Measurements from ENCODE around the gene SCRN1. TPM values are rescaled to one million over a fixed set of nuclear protein-coding genes. Genes with fewer than 3 reads are reported as not detected.

SCRN1 gene
- total and polyA plus RNA-seq, 2 donors (not counting 1 experiment from before 2014, with no cell fraction given), result 124 to 142 TPM

DNA sequence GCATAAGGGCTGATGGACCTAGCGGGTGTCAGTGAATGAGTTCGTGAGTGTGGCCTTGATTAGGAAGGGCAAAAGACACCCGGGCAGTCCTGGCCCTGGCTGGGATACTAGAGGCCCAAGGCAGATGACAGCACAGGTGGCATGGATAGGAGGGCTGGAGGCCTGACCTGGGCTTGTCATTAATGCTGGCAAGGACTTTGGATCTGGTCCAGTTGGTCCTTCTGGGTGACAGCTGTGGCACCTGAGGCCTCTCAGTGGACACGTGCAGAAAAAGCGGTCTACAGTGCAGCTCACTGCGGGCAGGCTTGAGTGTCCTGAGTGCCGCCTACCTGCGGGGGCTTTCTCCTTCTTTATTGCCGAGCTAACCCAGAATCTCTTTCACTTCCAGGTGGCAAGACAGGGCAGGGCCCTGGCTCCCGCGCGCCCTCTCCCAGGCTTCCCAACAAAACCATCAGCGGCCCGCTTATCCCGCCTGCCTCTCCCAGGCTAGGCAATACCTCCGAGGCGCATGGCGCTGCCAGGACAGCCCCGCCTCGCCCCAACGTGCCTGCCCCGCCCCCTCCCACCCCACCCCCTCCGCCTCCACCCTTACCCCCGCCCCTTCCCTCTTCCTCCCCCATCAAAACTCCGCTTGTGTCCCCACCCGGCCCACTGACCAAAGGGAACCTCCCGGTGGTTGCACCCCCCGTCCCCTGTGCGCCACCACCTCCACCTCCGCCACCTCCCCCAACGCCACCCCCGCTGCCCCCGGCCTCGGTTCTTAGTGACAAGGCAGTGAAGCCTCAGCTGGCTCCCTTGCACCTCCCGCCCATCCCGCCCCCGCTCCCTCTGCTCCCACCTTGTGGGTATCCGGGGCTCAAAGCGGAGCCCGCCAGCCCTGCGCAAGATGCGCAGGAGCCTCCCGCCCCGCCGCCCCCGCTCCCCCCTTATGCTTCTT, 105.9 kb downstream of the SCRN1 start:
- no peaks in the 10 kb centered on the region for H3K27me3 ChIP-seq (ENCODE audit: control insufficient read depth, insufficient read depth, low read length)
- no peak overlapping the region for H2AFZ ChIP-seq (ENCODE audit: low read length)
- no peaks in the 10 kb centered on the region for H3K9me3 ChIP-seq (ENCODE audit: control insufficient read depth, insufficient read depth, low read depth, low read length)
- H3K27ac ChIP-seq (ENCODE audit: insufficient read depth, low read length), result no peak overlapping the region
- DNase-seq (ENCODE audit: low read depth in 2 of 2), result no peak
- no peak overlapping the region for H3K4me3 ChIP-seq (replicated peaks in 1 of 4; ENCODE audit: control extremely low read depth in 1 of 4, insufficient read depth in 1 of 4, low read depth in 3 of 4, low read length in 4 of 4)
- TF ChIP-seq, protein P1, sequence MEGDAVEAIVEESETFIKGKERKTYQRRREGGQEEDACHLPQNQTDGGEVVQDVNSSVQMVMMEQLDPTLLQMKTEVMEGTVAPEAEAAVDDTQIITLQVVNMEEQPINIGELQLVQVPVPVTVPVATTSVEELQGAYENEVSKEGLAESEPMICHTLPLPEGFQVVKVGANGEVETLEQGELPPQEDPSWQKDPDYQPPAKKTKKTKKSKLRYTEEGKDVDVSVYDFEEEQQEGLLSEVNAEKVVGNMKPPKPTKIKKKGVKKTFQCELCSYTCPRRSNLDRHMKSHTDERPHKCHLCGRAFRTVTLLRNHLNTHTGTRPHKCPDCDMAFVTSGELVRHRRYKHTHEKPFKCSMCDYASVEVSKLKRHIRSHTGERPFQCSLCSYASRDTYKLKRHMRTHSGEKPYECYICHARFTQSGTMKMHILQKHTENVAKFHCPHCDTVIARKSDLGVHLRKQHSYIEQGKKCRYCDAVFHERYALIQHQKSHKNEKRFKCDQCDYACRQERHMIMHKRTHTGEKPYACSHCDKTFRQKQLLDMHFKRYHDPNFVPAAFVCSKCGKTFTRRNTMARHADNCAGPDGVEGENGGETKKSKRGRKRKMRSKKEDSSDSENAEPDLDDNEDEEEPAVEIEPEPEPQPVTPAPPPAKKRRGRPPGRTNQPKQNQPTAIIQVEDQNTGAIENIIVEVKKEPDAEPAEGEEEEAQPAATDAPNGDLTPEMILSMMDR (conservative IDR thresholded peaks at IDR 0.05 in 1 of 2, IDR thresholded peaks at IDR 0.05 in 1 of 2; ENCODE audit: low read depth in 1 of 2, low read length in 2 of 2), result no peak
- TF ChIP-seq EZH2 (IDR thresholded peaks at IDR 0.05; ENCODE audit: low read length, missing control alignments), result no peak
- no peaks in the 10 kb centered on the region for H3K36me3 ChIP-seq (ENCODE audit: control insufficient read depth, insufficient read depth, low read length)
- no peak overlapping the region for H3K9ac ChIP-seq (ENCODE audit: insufficient read depth, low read length)
- H3K4me1 ChIP-seq (ENCODE audit: control insufficient read depth, extremely low read depth, insufficient read depth, low read length), result no peaks in the 10 kb centered on the region
- no peaks in the 10 kb centered on the region for H3K79me2 ChIP-seq (ENCODE audit: control insufficient read depth, insufficient read depth, low read length)
- peak overlapping the region; percentile 15 for H3K4me2 ChIP-seq (ENCODE audit: extremely low read depth, insufficient read depth, low read length)
- H4K20me1 ChIP-seq (ENCODE audit: control insufficient read depth, extremely low read depth, insufficient read depth, low read length), result no peaks in the 10 kb centered on the region

GRCh38 chr7:29882481-29882880, 107.1 kb downstream of the SCRN1 start:
- Histone ChIP-seq H3K9ac (ENCODE audit: insufficient read depth, low read length) (no peak overlapping the region), H3K4me3 (replicated peaks in 1 of 4; ENCODE audit: control extremely low read depth in 1 of 4, insufficient read depth in 1 of 4, low read depth in 3 of 4, low read length in 4 of 4) (no peak overlapping the region), H4K20me1 (ENCODE audit: control insufficient read depth, extremely low read depth, insufficient read depth, low read length) (no peaks in the 10 kb centered on the region), H3K4me2 (ENCODE audit: extremely low read depth, insufficient read depth, low read length) (no peak overlapping the region), H3K4me1 (ENCODE audit: control insufficient read depth, extremely low read depth, insufficient read depth, low read length) (no peaks in the 10 kb centered on the region), H3K27ac (ENCODE audit: insufficient read depth, low read length) (no peak overlapping the region), H3K27me3 (ENCODE audit: control insufficient read depth, insufficient read depth, low read length) (no peaks in the 10 kb centered on the region), H3K9me3 (ENCODE audit: control insufficient read depth, insufficient read depth, low read depth, low read length) (no peaks in the 10 kb centered on the region), H3K36me3 (ENCODE audit: control insufficient read depth, insufficient read depth, low read length) (no peaks in the 10 kb centered on the region), H3K79me2 (ENCODE audit: control insufficient read depth, insufficient read depth, low read length) (no peaks in the 10 kb centered on the region), H2AFZ (ENCODE audit: low read length) (no peak overlapping the region)
- DNase-seq (ENCODE audit: low read depth in 2 of 2), result no peak
- TF ChIP-seq, protein P1 (conservative IDR thresholded peaks at IDR 0.05 in 1 of 2, IDR thresholded peaks at IDR 0.05 in 1 of 2; ENCODE audit: low read depth in 1 of 2, low read length in 2 of 2), result no peak
- no peak for TF ChIP-seq EZH2 (IDR thresholded peaks at IDR 0.05; ENCODE audit: low read length, missing control alignments)

DNA sequence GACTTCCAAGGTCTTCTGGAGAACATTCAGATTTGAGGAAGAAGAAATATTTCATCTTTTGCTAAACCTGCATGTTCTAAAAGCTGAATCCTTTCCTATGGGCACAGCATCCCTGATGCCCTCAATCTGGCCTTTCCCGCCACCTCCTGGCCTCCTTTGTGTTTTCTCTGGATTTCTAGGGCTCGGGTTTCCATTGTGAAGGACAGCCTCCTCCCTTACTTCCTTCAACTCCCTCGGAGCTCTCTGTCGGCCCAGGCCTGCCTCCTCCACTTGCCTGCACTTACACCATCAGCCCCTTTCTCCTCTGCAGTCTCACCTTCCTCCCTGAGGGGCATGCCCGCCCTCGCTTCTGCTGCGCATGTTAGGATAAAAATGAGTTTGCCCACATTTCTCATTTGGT, 107.9 kb downstream of the SCRN1 start:
- no peaks in the 10 kb centered on the region for H3K9me3 ChIP-seq (ENCODE audit: control insufficient read depth, insufficient read depth, low read depth, low read length)
- no peaks in the 10 kb centered on the region for H3K36me3 ChIP-seq (ENCODE audit: control insufficient read depth, insufficient read depth, low read length)
- H3K9ac ChIP-seq (ENCODE audit: insufficient read depth, low read length), result no peak overlapping the region
- H3K4me1 ChIP-seq (ENCODE audit: control insufficient read depth, extremely low read depth, insufficient read depth, low read length), result no peaks in the 10 kb centered on the region
- no peak overlapping the region for H3K4me3 ChIP-seq (replicated peaks in 1 of 4; ENCODE audit: control extremely low read depth in 1 of 4, insufficient read depth in 1 of 4, low read depth in 3 of 4, low read length in 4 of 4)
- no peaks in the 10 kb centered on the region for H3K27me3 ChIP-seq (ENCODE audit: control insufficient read depth, insufficient read depth, low read length)
- no peak for TF ChIP-seq EZH2 (IDR thresholded peaks at IDR 0.05; ENCODE audit: low read length, missing control alignments)
- TF ChIP-seq, protein P1 (conservative IDR thresholded peaks at IDR 0.05 in 1 of 2, IDR thresholded peaks at IDR 0.05 in 1 of 2; ENCODE audit: low read depth in 1 of 2, low read length in 2 of 2), result no peak
- H3K79me2 ChIP-seq (ENCODE audit: control insufficient read depth, insufficient read depth, low read length), result no peaks in the 10 kb centered on the region
- H2AFZ ChIP-seq (ENCODE audit: low read length), result no peak overlapping the region
- H3K4me2 ChIP-seq (ENCODE audit: extremely low read depth, insufficient read depth, low read length), result no peak overlapping the region
- DNase-seq (ENCODE audit: low read depth in 2 of 2), result no peak
- no peak overlapping the region for H3K27ac ChIP-seq (ENCODE audit: insufficient read depth, low read length)
- no peaks in the 10 kb centered on the region for H4K20me1 ChIP-seq (ENCODE audit: control insufficient read depth, extremely low read depth, insufficient read depth, low read length)

Data from fibroblast of lung (primary cell).